Peyer's patch (tissue), 4 donors: ENCODE results near the gene AP4M1.

ENCODE experiments used
- POLR2A ChIP-seq, 2 donors: fragments of 450-650 bp; IDR thresholded peaks; one replicate each; pipeline ENCODE4 v1.5.1; 2017; ENCODE audit warnings: antibody characterized with exemption in 2 of 2, mild to moderate bottlenecking in 2 of 2, moderate library complexity in 2 of 2
- TF ChIP-seq, protein P1 (sequence below), 6 experiments: fragments of 450-650 bp in 4 of 6; fragments of 200-600 bp in 2 of 6; sonication (generic) in 1 of 6; IDR thresholded peaks; one replicate each; pipeline ENCODE4 v1.5.1; 2017 to 2019; ENCODE audit warnings: antibody characterized with exemption in 6 of 6, mild to moderate bottlenecking in 3 of 6, moderate library complexity in 1 of 6

DNA sequence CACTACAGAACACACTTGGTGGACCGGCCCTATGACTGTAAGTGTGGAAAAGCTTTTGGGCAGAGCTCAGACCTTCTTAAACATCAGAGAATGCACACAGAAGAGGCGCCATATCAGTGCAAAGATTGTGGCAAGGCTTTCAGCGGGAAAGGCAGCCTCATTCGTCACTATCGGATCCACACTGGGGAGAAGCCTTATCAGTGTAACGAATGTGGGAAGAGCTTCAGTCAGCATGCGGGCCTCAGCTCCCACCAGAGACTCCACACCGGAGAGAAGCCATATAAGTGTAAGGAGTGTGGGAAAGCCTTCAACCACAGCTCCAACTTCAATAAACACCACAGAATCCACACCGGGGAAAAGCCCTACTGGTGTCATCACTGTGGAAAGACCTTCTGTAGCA lies 37.3 kb upstream of the AP4M1 start:
- TF ChIP-seq POLR2A (IDR thresholded peaks at IDR 0.05), result no peak
- TF ChIP-seq, protein P1, sequence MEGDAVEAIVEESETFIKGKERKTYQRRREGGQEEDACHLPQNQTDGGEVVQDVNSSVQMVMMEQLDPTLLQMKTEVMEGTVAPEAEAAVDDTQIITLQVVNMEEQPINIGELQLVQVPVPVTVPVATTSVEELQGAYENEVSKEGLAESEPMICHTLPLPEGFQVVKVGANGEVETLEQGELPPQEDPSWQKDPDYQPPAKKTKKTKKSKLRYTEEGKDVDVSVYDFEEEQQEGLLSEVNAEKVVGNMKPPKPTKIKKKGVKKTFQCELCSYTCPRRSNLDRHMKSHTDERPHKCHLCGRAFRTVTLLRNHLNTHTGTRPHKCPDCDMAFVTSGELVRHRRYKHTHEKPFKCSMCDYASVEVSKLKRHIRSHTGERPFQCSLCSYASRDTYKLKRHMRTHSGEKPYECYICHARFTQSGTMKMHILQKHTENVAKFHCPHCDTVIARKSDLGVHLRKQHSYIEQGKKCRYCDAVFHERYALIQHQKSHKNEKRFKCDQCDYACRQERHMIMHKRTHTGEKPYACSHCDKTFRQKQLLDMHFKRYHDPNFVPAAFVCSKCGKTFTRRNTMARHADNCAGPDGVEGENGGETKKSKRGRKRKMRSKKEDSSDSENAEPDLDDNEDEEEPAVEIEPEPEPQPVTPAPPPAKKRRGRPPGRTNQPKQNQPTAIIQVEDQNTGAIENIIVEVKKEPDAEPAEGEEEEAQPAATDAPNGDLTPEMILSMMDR (IDR thresholded peaks at IDR 0.05), result no peak
